Colonic mucosa (tissue), 4 donors: ENCODE measurements around the gene CT55. TPM values are rescaled to one million over a fixed set of nuclear protein-coding genes. Genes with fewer than 3 reads are reported as not detected.
"Not testable (repeated sequence)": the region's sequence is repeated elsewhere in the genome, so short reads cannot be mapped to it uniquely, and the experiment has no call there.

Experiments
- DNase-seq: peaks from one replicate; pipeline ENCODE4 v3.0.0-alpha.2; 2020
- H3K27ac ChIP-seq: fragments of 200-600 bp; one replicate; pipeline ENCODE4 v1.8.0; 2021
- H3K27me3 ChIP-seq: fragments of 200-600 bp; one replicate; pipeline ENCODE4 v1.8.0; 2021
- H3K36me3 ChIP-seq: fragments of 200-600 bp; one replicate; pipeline ENCODE4 v1.8.0; 2021
- H3K4me1 ChIP-seq: fragments of 200-600 bp; one replicate; pipeline ENCODE4 v1.8.0; 2021; ENCODE audit warnings: mild to moderate bottlenecking
- H3K4me3 ChIP-seq: fragments of 200-600 bp; one replicate; pipeline ENCODE4 v1.8.0; 2021
- H3K9ac ChIP-seq, 2 donors: one replicate each; pipeline ENCODE4 v1.7.0; 2013; ENCODE audit warnings: control low read depth in 2 of 2, low read depth in 2 of 2, low read length in 2 of 2
- H3K9me3 ChIP-seq: fragments of 200-600 bp; one replicate; pipeline ENCODE4 v1.8.0; 2021
- CTCF ChIP-seq: fragments of 200-600 bp; IDR thresholded peaks from one replicate; pipeline ENCODE4 v1.8.0; 2022; ENCODE audit warnings: antibody characterized with exemption, mild to moderate bottlenecking
- intact Hi-C: fragments of 100-400 bp; cut with DNase I; formaldehyde crosslinking; loops from one replicate; pipeline ENCODE4 v1.14.1; 2022
- total RNA-seq, 2 donors: library from RNA; stranded (reverse); fragmentation: NEBNext Ultra II Directional in 1 of 2; extraction: Animal tissue kit (Norgen Biotek cat#: 25700) in 1 of 2; gene quantifications; one replicate each; pipeline ENCODE4 v1.2.1, GENCODE V29; 2021
- donor health status: healthy.
- donor health status: DM: no; HTN: no; CAD: no.
- donor health status: DM: no; HTN: no; CAD: no.

The CT55 gene
- total RNA-seq, 2 donors from 2014 or later, result not detected

- H3K27ac ChIP-seq, result no peak overlapping the region
- no peak overlapping the region for H3K9ac ChIP-seq
- H3K9me3 ChIP-seq, result no peaks in the 10 kb centered on the region
- H3K4me1 ChIP-seq, result no peaks in the 10 kb centered on the region
- no peak for TF ChIP-seq CTCF
- no peaks in the 10 kb centered on the region for H3K36me3 ChIP-seq
- H3K27me3 ChIP-seq, result no peaks in the 10 kb centered on the region
- no peak overlapping the region for H3K4me3 ChIP-seq
- DNase-seq, result no peak
- intact Hi-C loops, result no loop called here
Measured at GRCh38 chrX:135168486-135168885, 2.7 kb downstream of the CT55 start.

GRCh38 chrX:135154688-135155087, 16.5 kb downstream of the CT55 start:
- intact Hi-C loops, H3K4me1 ChIP-seq, H3K27ac ChIP-seq, H3K4me3 ChIP-seq, H3K9me3 ChIP-seq, DNase-seq, H3K27me3 ChIP-seq, H3K9ac ChIP-seq, H3K36me3 ChIP-seq: not testable (repeated sequence)

GRCh38 chrX:135126145-135126544, 45.1 kb downstream of the CT55 start:
- H3K27me3 ChIP-seq, H3K27ac ChIP-seq, H3K4me3 ChIP-seq, intact Hi-C loops, H3K9me3 ChIP-seq, DNase-seq, H3K9ac ChIP-seq, H3K4me1 ChIP-seq, H3K36me3 ChIP-seq: not testable (repeated sequence)

- H3K4me3 ChIP-seq, H3K27ac ChIP-seq, H3K4me1 ChIP-seq, DNase-seq, H3K27me3 ChIP-seq, H3K9ac ChIP-seq, intact Hi-C loops, H3K36me3 ChIP-seq, H3K9me3 ChIP-seq: not testable (repeated sequence)
Measured at GRCh38 chrX:135120056-135120576, 51.1 kb downstream of the CT55 start, which contains the start of gene ETDB. ETDB (minus strand) TSS chrX:135120526; CDS start chrX:135119261, 1,265 bp downstream.

- H3K36me3 ChIP-seq, H3K27me3 ChIP-seq, H3K27ac ChIP-seq, H3K9ac ChIP-seq, H3K9me3 ChIP-seq, DNase-seq, H3K4me3 ChIP-seq, intact Hi-C loops, H3K4me1 ChIP-seq: not testable (repeated sequence)
Measured at GRCh38 chrX:135116064-135116463, 55.1 kb downstream of the CT55 start.

- H3K36me3 ChIP-seq, result no peaks in the 10 kb centered on the region
- H3K9ac ChIP-seq, result no peak overlapping the region
- no peak for TF ChIP-seq CTCF
- H3K9me3 ChIP-seq, result no peaks in the 10 kb centered on the region
- intact Hi-C loops, result no loop called here
- H3K4me3 ChIP-seq, result no peak overlapping the region
- no peaks in the 10 kb centered on the region for H3K4me1 ChIP-seq
- no peak overlapping the region for H3K27ac ChIP-seq
- DNase-seq, result no peak
- no peaks in the 10 kb centered on the region for H3K27me3 ChIP-seq
Measured at GRCh38 chrX:135114392-135114791, 56.8 kb downstream of the CT55 start.

GRCh38 chrX:135112743-135113142, 58.5 kb downstream of the CT55 start:
- no peak for TF ChIP-seq CTCF
- DNase-seq, result no peak
- Histone ChIP-seq H3K9me3 (no peaks in the 10 kb centered on the region), H3K27me3 (no peaks in the 10 kb centered on the region), H3K27ac (no peak overlapping the region), H3K4me1 (no peaks in the 10 kb centered on the region), H3K4me3 (no peak overlapping the region), H3K9ac (no peak overlapping the region), H3K36me3 (no peaks in the 10 kb centered on the region)
- intact Hi-C loops, result no loop called here
